PC-9 (cell line): ENCODE results near the gene ASTN2. TPM values are rescaled to one million over a fixed set of nuclear protein-coding genes. Genes with fewer than 3 reads are reported as not detected.

Experiments used
- BruUV-seq: library from RNA; stranded (reverse); fragments of 400-500 nt; replicated peaks from 2 replicates; lab custom pipeline; 2021; lab: Mats Ljungman, UMichigan
- CTCF ChIA-PET: fragments of 300-600 bp; sonication (Branson Sonifier 250); formaldehyde crosslinking; loops from one replicate; lab custom pipeline; 2022; ENCODE audit warnings: antibody characterized with exemption; lab: Charles Lee
- POLR2A ChIA-PET: fragments of 300-600 bp; sonication (Branson Sonifier 250); formaldehyde crosslinking; loops from one replicate; lab custom pipeline; 2022; ENCODE audit warnings: antibody characterized with exemption; ENCODE audit not compliant: unreplicated experiment; lab: Charles Lee
- DNase-seq, 2 experiments: peaks; one replicate each; pipeline versions ENCODE4 v3.0.0 to v3.0.0-alpha.2; 2015 to 2022; ENCODE audit warnings: mixed read lengths in 1 of 2
- H2AFZ ChIP-seq: fragments of 200-600 bp; sonication (generic); 2 replicates; pipeline ENCODE4 v1.8.1; 2017; ENCODE audit warnings: antibody characterized with exemption
- H3F3A ChIP-seq: fragments of 200-600 bp; sonication (generic); 2 replicates; pipeline ENCODE4 v1.8.1; 2017; ENCODE audit warnings: antibody characterized with exemption, mild to moderate bottlenecking, low read depth; ENCODE audit not compliant: insufficient read depth
- H3K27ac ChIP-seq: fragments of 200-600 bp; sonication (generic); 2 replicates; pipeline ENCODE4 v1.6.1; 2016; ENCODE audit warnings: mixed run types
- H3K27me3 ChIP-seq: fragments of 200-600 bp; sonication (generic); 2 replicates; pipeline ENCODE4 v1.6.1; 2016; ENCODE audit warnings: low read depth, mixed run types; ENCODE audit not compliant: insufficient read depth
- H3K36me3 ChIP-seq: fragments of 200-600 bp; sonication (generic); 2 replicates; pipeline ENCODE4 v1.6.1; 2016; ENCODE audit warnings: low read depth, mixed run types
- H3K4me1 ChIP-seq: fragments of 200-600 bp; sonication (generic); replicated peaks from 2 replicates; pipeline ENCODE4 v1.6.1; 2016; ENCODE audit warnings: mixed run types; ENCODE audit not compliant: insufficient read depth
- H3K4me2 ChIP-seq: fragments of 200-600 bp; sonication (generic); 2 replicates; pipeline ENCODE4 v1.6.1; 2017; ENCODE audit warnings: mixed run types
- H3K4me3 ChIP-seq: fragments of 200-600 bp; sonication (generic); 2 replicates; pipeline ENCODE4 v1.6.1; 2016; ENCODE audit warnings: mixed run types
- H3K79me2 ChIP-seq: fragments of 200-600 bp; sonication (generic); 2 replicates; pipeline ENCODE4 v1.6.1; 2017; ENCODE audit warnings: low read depth, mixed run types
- H3K9me2 ChIP-seq: fragments of 200-600 bp; sonication (generic); 2 replicates; pipeline ENCODE4 v1.8.1; 2017; ENCODE audit warnings: mild to moderate bottlenecking; ENCODE audit not compliant: insufficient read depth
- H3K9me3 ChIP-seq: fragments of 200-600 bp; sonication (generic); 2 replicates; pipeline ENCODE4 v1.8.1; 2016; ENCODE audit warnings: low read depth; ENCODE audit not compliant: insufficient read depth
- H4K20me1 ChIP-seq: fragments of 200-600 bp; sonication (generic); 2 replicates; pipeline ENCODE4 v1.8.1; 2017; ENCODE audit not compliant: insufficient read depth
- EZH2 ChIP-seq: fragments of 200-600 bp; sonication (generic); IDR thresholded peaks from 2 replicates; pipeline ENCODE4 v1.8.0; 2017; ENCODE audit warnings: antibody characterized with exemption, low read depth
- intact Hi-C: fragments of 100-400 bp; cut with micrococcal nuclease; formaldehyde crosslinking; loops from one replicate; pipeline ENCODE4 v1.10.0; 2022; ENCODE audit not compliant: unreplicated experiment
- total RNA-seq: library from RNA; stranded (reverse); gene quantifications from 2 replicates; pipeline ENCODE4 v1.2.3, GENCODE V29; 2021
- TF ChIP-seq, protein P1 (sequence below): fragments of 200-600 bp; sonication (generic); conservative IDR thresholded peaks from 2 replicates; pipeline ENCODE4 v1.6.1; 2017; ENCODE audit warnings: mixed run types, antibody characterized with exemption, mild to moderate bottlenecking, moderate library complexity

Gene ASTN2
- total RNA-seq, 1 experiment from 2014 or later = 6.2 TPM

DNA sequence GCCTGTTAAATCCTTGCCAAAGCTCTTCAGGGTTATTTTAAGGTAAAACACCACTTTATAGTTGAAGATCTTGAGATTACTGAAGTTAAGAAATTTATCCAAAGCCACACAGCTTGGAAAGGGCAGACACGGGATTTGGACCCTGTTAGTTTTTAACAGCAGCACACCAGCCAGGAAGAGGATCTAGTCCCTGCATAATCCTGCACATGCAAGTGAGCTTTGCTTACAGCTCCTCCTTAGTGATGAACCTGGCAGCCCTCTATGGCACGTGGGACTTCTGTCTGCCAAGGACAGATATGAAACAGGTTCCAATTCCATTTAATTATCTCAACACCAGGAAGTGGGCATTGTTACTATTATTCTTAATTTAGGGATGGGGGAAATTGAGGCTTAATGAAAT lies 619.0 kb downstream of the ASTN2 start:
- TF ChIP-seq EZH2 = no peak
- TF ChIP-seq, protein P1, sequence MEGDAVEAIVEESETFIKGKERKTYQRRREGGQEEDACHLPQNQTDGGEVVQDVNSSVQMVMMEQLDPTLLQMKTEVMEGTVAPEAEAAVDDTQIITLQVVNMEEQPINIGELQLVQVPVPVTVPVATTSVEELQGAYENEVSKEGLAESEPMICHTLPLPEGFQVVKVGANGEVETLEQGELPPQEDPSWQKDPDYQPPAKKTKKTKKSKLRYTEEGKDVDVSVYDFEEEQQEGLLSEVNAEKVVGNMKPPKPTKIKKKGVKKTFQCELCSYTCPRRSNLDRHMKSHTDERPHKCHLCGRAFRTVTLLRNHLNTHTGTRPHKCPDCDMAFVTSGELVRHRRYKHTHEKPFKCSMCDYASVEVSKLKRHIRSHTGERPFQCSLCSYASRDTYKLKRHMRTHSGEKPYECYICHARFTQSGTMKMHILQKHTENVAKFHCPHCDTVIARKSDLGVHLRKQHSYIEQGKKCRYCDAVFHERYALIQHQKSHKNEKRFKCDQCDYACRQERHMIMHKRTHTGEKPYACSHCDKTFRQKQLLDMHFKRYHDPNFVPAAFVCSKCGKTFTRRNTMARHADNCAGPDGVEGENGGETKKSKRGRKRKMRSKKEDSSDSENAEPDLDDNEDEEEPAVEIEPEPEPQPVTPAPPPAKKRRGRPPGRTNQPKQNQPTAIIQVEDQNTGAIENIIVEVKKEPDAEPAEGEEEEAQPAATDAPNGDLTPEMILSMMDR = no peak
- H3K79me2 ChIP-seq = no peaks in the 10 kb centered on the region
- H3K9me3 ChIP-seq = no peaks in the 10 kb centered on the region
- H3K4me2 ChIP-seq = no peak overlapping the region
- no peak overlapping the region for H3K27ac ChIP-seq
- H3K27me3 ChIP-seq = 0 out of 2 replicates have a peak, but pooled peaks cover 8% of the 10 kb centered on the region
- POLR2A ChIA-PET = no interaction called here
- H3K4me3 ChIP-seq = no peak overlapping the region
- BruUV-seq = no TSS peak
- intact Hi-C loops = no loop called here
- no peak overlapping the region for H2AFZ ChIP-seq
- no peak for DNase-seq
- CTCF ChIA-PET = no interaction called here
- no peaks in the 10 kb centered on the region for H3F3A ChIP-seq
- no peaks in the 10 kb centered on the region for H3K4me1 ChIP-seq
- no peaks in the 10 kb centered on the region for H3K9me2 ChIP-seq
- H4K20me1 ChIP-seq = no peaks in the 10 kb centered on the region
- no peaks in the 10 kb centered on the region for H3K36me3 ChIP-seq

- no peak for TF ChIP-seq EZH2
- TF ChIP-seq, protein P1 = no peak
- no peaks in the 10 kb centered on the region for H3K79me2 ChIP-seq
- intact Hi-C loops = no loop called here
- no TSS peak for BruUV-seq
- CTCF ChIA-PET = no interaction called here
- no peaks in the 10 kb centered on the region for H3K9me2 ChIP-seq
- no peaks in the 10 kb centered on the region for H3K4me1 ChIP-seq
- no peak overlapping the region for H2AFZ ChIP-seq
- H4K20me1 ChIP-seq = no peaks in the 10 kb centered on the region
- no peaks in the 10 kb centered on the region for H3F3A ChIP-seq
- no peaks in the 10 kb centered on the region for H3K9me3 ChIP-seq
- DNase-seq = no peak
- H3K4me3 ChIP-seq = no peak overlapping the region
- POLR2A ChIA-PET = no interaction called here
- H3K27me3 ChIP-seq = no peaks in the 10 kb centered on the region
- no peak overlapping the region for H3K4me2 ChIP-seq
- H3K27ac ChIP-seq = no peak overlapping the region
- no peaks in the 10 kb centered on the region for H3K36me3 ChIP-seq
Measured at GRCh38 chr9:116792271-116792670, 622.6 kb downstream of the ASTN2 start.

DNA sequence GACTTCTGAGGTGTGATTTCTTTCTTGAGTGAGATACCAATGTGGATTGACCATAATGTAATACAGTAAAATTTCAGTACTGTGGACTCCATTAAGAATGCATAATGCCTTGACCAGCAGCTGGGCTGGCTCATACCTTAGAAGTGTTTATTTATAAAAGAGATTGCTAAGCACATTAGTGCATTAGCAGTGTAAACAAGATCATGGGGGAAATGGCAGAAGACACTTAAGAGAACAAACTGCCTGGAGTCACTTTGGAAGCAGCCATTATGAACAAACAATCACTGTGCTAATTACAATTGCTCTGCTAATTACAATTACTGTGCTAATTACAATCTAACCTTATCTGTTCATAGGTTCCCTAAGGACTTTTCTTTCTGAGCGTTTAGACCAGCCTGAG lies 623.5 kb downstream of the ASTN2 start:
- intact Hi-C loops = no loop called here
- CTCF ChIA-PET = no interaction called here
- H3K27ac ChIP-seq = no peak overlapping the region

More for the DNA sequence above, 623.5 kb downstream of the ASTN2 start:
- no peaks in the 10 kb centered on the region for H3K9me2 ChIP-seq
- no peak overlapping the region for H3K4me3 ChIP-seq
- H3K9me3 ChIP-seq = no peaks in the 10 kb centered on the region
- no peak overlapping the region for H3K4me2 ChIP-seq
- no TSS peak for BruUV-seq
- H4K20me1 ChIP-seq = no peaks in the 10 kb centered on the region
- DNase-seq = no peak
- H3K27me3 ChIP-seq = no peaks in the 10 kb centered on the region
- no peaks in the 10 kb centered on the region for H3F3A ChIP-seq
- no peaks in the 10 kb centered on the region for H3K4me1 ChIP-seq
- H3K36me3 ChIP-seq = no peaks in the 10 kb centered on the region
- POLR2A ChIA-PET = no interaction called here
- no peak for TF ChIP-seq EZH2
- TF ChIP-seq, protein P1 = no peak
- no peak overlapping the region for H2AFZ ChIP-seq
- no peaks in the 10 kb centered on the region for H3K79me2 ChIP-seq
